HG02981 (cell line): ENCODE results near the gene GABRB3.

Experiments
- ATAC-seq: cut with Tn5 transposase; IDR thresholded peaks from one replicate; pipeline ENCODE4 v1.9.1; 2021; ENCODE audit warnings: mild to moderate bottlenecking, moderate library complexity; ENCODE audit not compliant: unreplicated experiment

Gene GABRB3

DNA sequence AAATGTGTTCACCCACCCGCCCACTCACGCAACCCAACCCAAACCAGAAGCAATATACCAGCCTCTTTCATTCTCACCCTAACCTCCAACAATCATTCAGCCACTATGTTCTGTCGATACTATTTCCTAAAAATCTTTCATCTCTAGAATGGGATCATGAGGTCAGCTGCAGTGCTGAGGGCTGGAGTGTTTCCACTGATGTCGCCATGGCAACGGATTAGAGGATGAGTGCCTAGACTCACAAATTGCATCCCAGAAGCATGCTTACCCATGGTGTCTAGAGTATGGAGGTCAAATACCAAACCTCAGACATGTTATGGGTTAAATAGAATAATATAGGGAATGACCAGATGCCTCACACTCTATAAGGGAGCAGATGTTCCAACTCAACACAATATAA, 138.5 kb downstream of the GABRB3 start:
- ATAC-seq = no peak

DNA sequence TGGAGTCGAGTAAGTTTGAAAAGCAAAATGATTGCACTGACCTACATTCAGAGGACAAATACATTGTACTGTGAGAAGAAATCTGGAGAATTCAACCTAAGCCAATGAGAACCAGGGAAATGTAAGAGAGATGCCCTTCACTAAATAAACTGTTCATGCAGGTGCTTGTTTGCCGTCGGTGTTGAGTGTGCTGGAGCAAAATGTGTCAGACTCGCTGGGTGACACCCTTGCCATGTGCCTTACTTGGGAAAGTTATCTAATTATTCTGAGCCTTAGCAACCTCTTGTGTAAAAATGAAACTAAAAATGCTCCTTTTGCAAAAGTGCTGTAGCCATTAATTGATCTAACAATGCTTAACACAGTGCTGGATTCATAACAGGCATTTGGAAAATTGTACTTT, 140.4 kb downstream of the GABRB3 start:
- no peak for ATAC-seq

DNA sequence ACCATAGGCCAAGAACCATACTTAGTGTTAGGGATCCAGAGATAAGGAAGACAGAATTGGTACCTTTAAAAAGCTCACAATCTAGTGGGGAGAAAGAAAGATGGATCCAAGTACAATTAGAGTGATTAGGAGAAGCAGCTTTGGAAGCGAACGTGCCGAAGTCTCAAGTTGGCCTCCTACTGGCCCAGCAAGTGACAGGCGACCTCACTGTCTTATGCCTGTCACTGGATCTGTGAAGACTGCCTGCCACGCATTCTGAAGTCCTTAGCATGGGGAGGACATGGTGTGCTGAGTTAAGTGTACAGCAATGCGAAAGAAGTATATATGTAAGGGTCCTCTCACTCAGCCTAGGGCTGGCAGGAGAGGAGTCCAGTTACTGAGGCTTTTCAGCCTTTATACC, 141.0 kb downstream of the GABRB3 start:
- no peak for ATAC-seq

DNA sequence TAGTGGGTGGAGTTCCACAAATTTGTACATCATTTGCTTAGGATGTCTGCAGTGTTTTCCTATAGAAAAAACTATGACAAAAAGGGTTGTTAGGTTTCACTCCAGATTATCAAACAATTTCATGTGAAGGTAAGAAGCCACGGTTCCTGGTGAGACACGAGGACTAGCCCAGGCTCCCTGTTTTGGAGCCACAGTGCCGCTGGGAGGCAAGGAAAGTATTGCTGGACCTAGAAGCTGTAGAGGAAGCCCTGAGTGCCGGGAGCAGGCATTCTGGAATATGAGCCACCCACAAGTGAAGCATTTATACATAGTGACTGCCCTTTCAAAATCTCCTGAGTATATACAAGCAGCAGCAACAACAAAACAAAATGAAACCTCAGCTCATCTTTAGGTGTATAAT, 142.0 kb downstream of the GABRB3 start:
- ATAC-seq = no peak

DNA sequence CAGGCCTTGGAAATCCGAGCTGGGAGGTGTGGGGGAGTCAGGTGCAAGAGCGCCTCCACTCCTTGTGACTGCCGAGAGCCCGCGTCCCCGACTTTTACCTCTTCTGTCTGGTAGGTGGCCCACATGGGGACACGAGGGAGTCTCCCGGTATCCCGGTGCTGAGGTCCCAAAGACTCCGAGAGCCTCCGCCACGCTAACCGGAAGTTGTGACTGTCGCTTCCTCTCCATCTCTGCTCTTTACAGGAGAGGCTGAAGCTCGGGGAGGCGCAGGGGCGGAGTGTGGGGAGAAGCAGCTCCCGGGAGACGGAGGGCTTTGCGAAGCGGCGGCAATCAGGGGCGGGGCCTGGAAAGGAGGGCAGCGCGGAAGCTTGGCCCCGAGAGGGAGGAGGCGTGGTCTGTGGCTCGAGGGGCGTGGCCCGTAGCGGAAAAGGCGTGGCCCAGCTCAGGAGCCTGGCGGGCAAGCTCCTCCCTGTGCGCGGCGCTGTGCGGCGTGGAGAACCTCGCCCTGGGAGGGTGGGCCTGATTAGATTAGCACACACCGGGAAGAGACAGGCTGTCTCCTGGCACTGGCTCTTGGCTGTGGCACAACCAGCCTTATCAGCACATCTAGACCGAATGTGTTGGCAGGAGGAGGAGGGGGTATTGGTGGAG, 143.9 kb downstream of the GABRB3 start:
- ATAC-seq = no peak

DNA sequence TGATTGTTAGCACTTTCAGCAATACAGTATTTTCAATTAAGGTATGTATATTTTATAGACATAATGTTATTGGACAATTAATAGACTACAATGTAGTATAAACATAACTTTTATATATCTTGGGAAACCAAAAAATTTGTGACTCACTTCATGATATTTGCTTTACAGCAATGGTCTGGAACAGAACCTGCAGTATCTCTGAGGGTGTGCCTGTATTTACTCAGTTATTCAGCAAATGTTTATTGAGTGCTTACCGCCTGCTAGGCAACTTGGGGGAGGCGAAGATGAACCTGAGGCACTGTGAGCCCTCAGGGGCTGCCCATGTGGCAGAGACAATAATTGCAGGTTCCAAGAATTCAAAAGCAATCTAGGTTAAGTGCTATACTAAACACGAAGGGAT, 144.8 kb downstream of the GABRB3 start:
- ATAC-seq = no peak

DNA sequence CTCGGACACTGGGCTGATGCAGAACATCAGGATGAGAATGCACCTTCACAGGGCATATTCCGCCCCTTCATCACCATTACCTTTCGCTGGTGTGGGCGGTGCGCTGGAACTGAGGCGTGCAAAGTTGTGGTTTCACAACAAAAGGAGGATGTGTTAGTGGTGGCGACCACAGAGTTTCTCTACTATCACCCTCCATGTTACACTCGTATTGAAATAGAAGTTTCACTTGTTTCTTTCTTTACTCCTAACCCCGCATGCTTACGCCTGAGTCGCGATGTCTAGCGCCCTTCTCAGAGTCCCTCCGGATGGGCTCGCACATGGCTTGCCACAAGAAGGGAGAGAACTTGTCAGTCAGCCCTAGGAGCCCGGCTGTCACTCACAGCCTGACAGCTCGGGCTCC, 148.7 kb downstream of the GABRB3 start:
- no peak for ATAC-seq

DNA sequence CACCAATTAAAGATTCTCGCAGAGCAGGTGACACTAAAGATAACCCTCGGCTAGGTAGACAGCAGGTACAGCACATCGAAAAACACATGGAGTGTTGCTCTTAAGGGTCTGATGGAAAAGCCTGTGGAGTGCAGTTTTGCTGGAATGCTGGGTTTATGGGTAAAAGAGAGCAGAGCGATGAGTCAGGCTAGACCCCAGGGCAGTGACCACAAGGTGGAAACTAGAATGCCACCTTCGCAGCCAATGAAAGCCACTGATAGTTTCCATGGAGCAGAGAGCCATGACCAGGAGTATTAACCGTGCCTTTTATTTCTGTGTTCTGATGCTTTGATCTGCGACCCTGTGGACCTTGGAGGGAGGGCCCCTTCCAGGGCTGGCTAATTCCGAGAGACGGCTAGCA, 149.8 kb downstream of the GABRB3 start:
- ATAC-seq = no peak

DNA sequence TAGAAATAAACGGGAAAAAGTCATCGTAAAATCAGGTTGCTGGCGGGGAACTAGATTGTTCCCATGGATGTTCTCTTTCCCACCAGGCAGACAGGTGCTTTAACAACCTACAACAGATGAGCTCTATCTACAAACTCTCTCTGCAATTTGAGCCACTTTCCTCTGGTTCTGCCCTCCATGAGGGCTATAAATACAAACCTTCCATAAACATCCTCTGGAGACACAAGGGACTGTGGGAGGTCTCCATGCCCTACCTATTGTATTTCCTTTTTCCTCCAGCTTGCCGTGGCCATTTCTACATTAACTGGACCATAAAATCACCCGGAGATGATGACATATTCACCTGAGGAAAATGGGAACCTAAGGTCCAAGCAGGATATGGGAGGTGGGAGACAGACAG, 151.1 kb downstream of the GABRB3 start:
- no peak for ATAC-seq

DNA sequence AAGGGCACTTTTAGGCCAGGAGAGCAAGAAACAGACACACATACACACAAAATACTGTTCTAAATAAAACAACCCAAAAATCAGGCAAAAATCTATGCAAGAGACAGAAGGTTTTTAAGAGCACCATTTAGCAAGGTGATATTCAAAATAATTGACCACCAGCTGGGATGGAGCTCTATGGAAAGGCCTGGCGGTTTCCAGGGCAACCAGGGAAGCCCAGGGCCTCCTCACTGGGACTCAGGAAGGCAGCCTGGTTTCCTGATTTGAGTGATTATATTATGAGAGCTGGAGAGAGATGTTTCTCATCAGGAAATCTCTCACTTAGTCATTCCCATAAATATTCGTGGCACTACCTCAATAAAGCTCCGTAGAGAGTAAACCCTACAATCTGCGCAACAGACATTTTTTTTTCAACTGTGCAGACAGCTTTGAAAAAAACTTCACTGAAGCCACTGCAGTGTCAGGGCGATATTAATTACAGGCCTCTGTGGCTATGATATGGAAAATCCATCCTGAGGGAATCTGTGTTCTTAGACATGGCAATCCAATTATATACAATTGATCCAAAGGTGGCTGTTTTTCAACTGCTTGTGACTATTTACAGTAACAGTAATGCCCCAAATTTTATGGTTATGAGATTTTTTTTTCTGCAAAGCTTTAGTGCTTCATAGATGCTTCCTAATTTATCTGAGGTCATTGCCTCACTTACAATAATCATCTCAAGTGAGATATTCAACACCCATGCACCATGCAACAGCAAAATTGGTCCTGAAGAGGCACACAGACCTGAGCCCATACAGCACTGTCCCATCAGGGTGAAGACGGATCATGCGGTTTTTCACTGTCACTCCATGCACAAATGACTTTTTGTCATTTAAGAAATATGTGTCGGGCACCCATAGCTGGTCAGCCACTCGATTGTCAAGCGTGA, 152.1 kb downstream of the GABRB3 start:
- ATAC-seq = no peak

DNA sequence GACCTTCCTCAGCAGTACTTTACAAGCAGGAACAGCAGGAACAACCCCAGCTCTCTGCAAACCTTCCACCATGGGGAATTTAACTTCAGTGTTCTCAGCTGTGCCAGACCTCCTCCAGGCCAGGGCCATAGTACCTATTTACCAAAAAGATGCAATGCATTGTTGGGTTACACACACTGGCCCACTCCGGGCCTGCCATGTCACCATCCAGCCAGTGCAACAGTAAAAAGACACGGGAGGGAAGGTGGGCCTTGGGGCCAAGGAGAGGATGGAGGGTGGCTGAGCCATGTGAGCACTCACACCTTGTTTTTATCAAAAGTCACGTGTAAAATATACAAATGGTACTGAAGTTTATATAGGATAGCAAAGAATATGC, 157.0 kb downstream of the GABRB3 start:
- no peak for ATAC-seq

DNA sequence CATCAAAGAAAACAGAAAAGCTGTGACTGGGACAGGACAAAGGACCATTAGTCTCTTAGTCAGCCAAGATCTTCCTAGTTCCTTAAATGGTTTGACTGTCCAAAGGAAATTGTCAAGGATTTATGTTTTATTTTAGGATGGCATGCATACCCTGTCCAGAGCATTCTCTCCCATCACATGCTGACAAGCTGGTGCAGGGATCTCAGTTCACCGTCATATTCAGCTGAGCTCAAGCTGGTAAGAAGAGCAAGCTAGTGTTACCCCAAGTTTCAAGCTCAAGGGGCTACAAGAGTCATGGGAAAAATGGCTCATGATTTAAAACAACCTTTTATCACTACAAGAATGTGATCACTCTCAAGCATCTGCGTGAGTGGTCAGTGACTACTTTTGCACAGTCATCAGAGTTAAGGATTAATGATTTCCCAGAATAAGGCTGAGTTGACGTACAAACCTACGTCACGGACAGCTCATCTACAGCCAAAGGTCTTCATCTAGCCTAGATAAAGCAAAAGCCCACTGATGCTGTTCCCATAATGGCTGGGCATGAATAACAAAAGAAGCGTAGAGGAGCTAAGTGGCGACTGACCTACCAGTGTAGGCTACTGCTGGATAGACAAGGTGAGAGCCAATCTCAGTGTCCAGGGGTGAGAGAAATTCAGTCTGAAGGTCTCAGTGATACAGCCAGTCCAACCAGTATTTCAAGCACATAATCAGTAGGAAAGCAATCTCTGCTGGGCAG, 157.5 kb downstream of the GABRB3 start:
- no peak for ATAC-seq

DNA sequence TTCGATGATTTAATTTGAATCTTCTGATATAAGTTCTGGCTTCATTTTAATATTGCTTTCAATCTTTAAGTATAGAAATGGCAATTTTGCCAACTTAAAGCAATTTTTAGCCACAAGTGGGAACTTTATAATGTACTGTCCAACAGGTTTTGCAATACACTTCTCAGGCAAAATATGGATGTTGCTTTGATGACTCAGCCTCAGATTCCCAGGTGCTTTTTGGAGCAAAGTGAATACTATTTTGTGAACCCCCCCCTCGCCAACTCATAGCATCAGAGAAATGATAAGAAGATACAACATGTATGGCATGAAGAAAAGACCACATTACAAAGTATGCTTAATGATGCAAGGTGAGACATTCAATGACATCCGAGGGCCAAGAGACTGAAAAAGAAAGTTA, 158.1 kb downstream of the GABRB3 start:
- ATAC-seq = no peak

DNA sequence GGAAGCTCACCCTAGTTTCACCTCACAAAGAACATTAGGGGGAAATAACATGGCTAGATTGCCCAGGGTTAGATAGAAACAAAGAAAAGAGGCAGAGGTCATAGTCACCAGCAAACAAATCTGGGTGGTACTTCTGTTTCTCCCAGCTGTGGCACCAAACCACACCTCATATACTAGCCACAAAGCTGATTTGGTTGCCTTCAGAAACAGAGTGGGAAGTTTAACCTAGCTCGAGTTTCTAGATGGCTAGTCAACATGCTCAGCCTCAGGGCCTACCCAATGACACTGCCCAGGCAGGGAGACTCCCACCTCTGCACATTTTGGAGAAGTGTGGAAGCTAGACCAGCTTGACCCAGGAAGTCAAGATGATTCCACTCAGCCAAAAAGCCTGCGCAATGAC, 174.2 kb downstream of the GABRB3 start:
- ATAC-seq = no peak

DNA sequence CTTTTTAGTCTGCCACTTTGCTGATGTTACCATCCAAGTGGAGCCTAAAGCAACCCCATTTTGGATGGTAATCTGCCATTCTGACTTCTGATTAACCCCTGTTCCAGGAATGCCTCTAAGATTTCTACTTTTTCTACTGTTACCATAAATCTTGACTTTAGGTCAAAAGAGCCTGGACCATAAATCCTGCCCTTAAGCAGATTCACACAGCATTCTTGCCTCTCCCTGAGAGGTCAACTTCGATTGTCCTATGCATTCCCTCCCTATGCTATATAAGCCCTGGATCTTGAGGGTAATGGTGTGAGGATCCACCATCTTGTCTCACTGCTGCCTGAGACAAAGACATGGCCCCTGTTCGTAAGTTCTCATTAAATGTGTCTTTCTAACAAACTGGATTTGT, 177.3 kb downstream of the GABRB3 start:
- ATAC-seq = no peak

DNA sequence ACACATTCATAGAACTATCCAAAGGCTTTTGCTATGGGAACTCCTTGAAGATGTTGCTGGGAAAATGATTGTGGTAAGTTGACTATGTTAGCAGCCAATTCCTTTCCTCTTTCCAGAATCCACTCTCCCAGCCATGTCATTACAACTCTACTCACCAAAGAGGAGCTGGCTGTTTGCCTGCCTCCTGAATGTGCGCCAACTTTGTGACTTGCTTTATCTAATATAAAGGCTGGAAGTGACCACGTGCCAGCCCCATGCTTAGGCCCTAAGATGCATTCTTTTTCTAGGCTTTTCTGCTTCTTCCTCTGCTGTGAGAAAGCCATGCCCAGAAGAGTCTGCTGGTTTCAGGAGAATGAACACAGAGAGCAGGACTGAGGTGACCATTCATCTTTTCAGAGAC, 182.2 kb downstream of the GABRB3 start:
- no peak for ATAC-seq

DNA sequence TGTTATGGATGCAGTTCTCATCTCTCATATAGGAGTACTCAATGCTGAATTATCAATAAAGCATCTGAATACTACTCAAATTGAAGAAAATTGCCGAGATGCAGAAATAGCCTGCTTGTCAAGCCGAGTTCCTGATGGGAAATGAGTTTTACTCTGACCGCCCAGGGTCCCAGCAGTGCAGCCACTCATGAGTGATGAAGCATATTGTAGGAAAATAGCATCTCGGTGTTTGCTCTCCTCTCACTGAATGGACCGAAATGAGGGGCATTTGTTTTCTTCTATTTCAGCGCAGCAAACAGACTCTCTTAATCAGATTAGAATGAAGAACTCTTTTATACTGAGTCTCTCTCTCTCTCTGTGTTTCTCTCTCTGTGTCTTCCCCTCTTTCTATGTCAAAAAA, 190.0 kb downstream of the GABRB3 start:
- no peak for ATAC-seq

DNA sequence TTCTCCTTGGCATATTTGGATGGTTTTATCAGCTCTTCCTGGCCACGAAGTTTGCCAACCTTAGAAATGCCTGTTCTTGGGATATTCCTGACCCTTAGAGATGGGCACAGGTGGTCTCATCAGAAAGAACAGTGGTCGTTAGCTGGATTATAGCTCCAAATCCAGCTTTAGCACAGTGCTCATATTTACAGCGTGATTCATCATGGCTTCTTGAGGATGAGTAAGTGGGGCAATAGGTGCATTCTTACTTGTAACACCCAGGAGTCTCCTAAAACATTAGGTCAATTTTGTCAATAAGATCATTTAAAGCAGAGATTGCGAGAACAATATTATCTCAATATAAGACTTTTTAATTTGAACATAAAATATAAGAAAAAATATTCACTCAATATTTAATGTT, 191.9 kb downstream of the GABRB3 start:
- ATAC-seq = no peak

DNA sequence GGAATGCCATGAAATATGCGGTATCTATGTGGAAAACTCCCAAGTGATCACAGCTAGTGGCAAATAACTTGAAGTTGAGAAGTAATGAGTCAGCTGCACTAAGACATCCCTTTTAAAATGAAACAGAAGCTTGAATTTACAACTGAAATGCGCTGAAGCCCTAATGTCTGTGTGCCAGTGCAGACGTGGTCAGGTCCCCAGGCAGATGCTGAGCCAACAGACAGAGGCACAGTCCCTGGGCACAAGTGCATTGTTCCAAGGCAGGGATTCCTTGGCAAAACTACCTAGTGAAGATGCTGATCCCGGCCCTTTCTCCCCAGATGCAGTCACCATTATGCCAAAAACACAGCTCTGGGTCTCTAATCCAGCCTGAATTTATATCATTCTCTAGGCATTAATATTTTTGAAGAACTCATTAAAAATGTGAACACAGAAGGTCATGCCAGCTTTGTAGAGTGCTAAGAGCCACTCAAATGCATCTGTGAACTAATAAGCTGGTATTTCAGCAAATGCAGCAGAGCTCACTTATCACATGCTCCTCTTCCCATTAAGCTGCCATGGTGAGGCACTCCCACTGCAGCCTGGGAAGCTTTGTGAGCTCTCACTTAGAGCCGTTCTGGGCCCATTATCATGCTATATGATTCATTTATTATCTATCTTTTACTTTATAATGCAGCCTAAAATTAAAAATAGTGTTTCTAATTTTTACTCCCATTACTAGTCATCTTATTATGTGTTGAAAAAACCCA, 200.1 kb downstream of the GABRB3 start:
- ATAC-seq = no peak

DNA sequence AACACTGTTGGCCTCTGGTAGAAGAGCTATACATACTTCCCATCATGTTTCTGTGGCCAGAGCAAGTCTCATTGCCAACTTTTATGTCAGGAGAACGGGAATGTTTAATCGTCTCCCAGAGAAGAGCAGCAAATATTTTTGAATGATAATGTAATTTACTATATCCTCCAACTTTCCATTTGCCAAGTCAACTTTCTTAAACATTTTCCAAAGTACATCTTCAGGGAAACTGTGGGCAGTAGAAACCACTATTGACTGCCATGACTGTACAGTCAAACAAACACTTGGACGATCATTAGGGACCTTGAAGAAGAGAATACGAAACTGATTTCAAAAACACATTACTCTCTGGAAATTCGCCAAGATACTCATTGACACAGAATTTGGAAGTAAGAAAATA, 201.5 kb downstream of the GABRB3 start:
- ATAC-seq = no peak

DNA sequence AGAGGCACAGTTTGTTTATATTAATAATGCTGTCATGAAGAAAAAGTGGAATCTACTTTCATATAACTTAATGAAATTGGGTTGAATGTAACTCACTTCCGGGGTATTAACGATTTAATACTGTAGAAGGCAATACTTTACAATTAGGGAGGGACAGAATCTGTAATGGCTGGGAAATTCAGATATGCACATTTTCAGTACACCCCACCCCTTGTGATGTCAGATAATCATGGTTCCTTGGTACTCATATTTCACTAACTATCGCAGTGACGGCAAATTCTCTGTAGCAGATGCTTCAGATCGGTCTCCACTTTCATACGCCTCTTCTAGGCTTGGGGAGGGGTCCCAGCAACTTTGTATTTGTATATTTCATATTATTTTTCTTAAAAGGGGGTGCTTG, 207.3 kb downstream of the GABRB3 start:
- ATAC-seq = no peak
